GDM1 (cell line): ENCODE results near the gene FURIN.
"Not testable (repeated sequence)": the region's sequence is repeated elsewhere in the genome, so short reads cannot be mapped to it uniquely, and the experiment has no call there.

ENCODE experiments used
- DNase-seq: peaks from one replicate; lab custom pipeline; 2025; lab: John Stamatoyannopoulos, UW

The FURIN gene

GRCh38 chr15:90870354-90871138, 2.2 kb downstream of the FURIN start:
- DNase-seq: no peak

GRCh38 chr15:90871139-90871715, 2.8 kb downstream of the FURIN start:
- no peak for DNase-seq

- DNase-seq: no peak
These were observed 3.5 kb downstream of the FURIN start for GRCh38 chr15:90871716-90872485.

GRCh38 chr15:90872486-90873184, 4.2 kb downstream of the FURIN start:
- no peak for DNase-seq

GRCh38 chr15:90873488-90873997, 5.2 kb downstream of the FURIN start:
- no peak for DNase-seq

GRCh38 chr15:90873998-90874605, 5.7 kb downstream of the FURIN start:
- no peak for DNase-seq

- DNase-seq: not testable (repeated sequence)
These were observed 6.6 kb downstream of the FURIN start for GRCh38 chr15:90874986-90875385.

- no peak for DNase-seq
These were observed 7.2 kb downstream of the FURIN start for GRCh38 chr15:90875549-90875981.

GRCh38 chr15:90876046-90876445, 7.7 kb downstream of the FURIN start:
- DNase-seq: no peak

GRCh38 chr15:90876512-90877170, 8.3 kb downstream of the FURIN start:
- no peak for DNase-seq

- DNase-seq: no peak
These were observed 8.9 kb downstream of the FURIN start for GRCh38 chr15:90877315-90877714.

- no peak for DNase-seq
These were observed 9.6 kb downstream of the FURIN start for GRCh38 chr15:90877996-90878395.

GRCh38 chr15:90878660-90879059, 10.3 kb downstream of the FURIN start:
- no peak for DNase-seq

GRCh38 chr15:90879730-90880366, 11.5 kb downstream of the FURIN start:
- DNase-seq: no peak

- DNase-seq: no peak
These were observed 12.2 kb downstream of the FURIN start for GRCh38 chr15:90880381-90881145.

GRCh38 chr15:90881181-90881977, 13.0 kb downstream of the FURIN start:
- DNase-seq: no peak

GRCh38 chr15:90881978-90882721, 13.8 kb downstream of the FURIN start:
- no peak for DNase-seq
